GM19395 (cell line): ENCODE results near the gene PPP1R14B.

ENCODE experiments used
- ATAC-seq: cut with Tn5 transposase; IDR thresholded peaks from one replicate; pipeline ENCODE4 v1.9.1; 2021; ENCODE audit warnings: mild to moderate bottlenecking, moderate library complexity; ENCODE audit not compliant: unreplicated experiment

The PPP1R14B gene, protein sequence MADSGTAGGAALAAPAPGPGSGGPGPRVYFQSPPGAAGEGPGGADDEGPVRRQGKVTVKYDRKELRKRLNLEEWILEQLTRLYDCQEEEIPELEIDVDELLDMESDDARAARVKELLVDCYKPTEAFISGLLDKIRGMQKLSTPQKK

DNA sequence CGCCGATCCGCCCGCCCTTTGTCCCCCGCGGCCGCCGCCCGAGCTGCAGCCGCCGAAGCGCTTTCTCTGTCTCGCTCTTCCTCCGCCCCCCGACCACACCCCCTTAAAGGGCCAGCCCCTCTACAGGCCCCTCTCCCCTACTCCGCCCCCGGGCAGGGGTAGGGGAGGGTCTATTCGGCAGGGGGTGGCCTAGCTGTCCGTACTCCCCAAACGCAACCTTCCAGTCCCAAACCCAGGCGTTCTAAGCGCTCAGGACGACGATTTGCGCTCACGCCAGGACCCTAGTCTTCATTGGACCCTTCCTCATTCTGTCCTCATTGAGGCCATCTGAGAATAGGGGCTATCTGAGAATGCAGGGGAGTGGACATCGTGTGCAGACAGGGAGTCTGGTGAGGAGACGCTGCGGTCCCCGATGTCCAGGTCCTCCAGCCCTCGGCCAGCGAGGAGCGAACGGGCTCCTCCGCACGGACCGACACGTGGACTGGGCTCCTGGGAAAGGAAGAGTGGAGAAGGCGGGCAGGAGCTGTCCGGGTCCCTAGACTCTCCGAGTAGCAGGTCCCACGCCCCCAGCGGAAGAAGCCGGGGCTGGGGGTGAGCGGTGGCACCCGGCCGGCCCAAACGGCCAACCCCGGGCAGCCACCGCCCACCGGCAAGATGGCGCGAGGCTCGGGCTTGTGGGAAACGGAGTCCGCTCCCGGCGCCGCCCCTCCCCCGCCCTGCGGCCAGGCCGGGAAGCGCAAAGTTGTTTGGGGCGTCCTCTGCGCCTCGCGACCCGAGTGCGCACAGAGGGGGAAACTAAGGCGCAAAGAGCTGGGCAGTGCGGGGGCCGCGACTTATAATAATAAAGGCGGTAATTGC is at the start of gene PPP1R14B:
PPP1R14B (minus strand) TSS at position 73 of the 858 bp plus-strand sequence. CDS start 270 bp downstream, outside the sequence.
- ATAC-seq, result peak; percentile 46

DNA sequence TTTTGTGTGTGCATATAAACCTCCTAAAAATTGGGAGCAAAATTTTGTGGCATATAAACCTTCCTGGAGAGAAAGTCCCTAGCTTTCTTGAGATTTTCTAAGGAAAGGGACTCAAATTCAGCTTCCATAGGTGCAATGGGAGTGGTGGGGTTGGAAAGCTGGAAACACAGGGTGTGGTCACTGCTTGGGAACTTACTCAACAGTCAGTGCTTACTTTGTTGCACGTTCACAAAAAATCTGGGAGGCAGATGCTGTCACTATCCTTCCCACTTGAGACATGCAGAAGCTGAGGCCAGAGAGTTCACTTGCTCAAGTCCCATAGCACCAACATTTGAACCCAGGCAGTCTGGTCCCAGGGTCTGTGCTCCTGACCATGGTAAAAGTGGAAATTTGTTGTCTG is 49.5 kb upstream of the PPP1R14B start:
- no peak for ATAC-seq

DNA sequence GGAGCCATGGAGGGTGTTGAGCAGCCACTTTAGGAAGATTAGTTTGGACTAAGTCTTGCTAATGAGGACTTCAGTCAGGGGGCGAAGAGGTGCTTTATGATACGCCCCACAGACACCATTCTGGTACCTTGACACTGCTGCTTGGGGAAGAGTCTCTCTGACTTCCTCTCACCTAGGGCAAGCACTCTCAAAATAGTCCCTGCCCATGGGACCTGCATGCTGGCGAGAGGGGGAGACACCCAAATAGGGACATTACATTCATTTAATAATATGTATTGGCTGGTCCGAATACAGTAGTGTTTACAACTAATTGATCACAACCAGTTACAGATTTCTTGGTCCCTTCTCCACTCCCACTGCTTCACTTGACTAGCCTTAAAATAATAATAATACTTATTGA is 49.0 kb upstream of the PPP1R14B start:
- no peak for ATAC-seq

DNA sequence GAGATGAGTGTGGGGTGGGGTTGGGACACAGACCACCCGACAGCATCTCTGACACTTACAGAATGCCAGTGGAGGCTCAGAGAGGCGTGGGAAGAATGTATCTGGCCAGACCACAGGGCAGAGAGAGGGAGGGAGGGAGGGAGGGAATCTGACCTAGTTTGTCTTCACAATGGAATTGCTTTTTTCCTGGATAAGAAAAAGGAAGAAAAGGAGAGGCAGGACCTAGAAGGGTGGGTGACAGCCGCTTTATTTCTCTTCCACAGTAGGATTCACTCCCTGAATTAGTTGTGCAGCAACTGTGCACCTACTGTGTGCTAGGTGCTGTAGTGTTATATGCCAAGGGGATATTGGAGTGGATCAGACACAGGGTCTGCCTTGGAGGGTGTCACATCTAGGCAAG is 48.0 kb upstream of the PPP1R14B start:
- no peak for ATAC-seq

DNA sequence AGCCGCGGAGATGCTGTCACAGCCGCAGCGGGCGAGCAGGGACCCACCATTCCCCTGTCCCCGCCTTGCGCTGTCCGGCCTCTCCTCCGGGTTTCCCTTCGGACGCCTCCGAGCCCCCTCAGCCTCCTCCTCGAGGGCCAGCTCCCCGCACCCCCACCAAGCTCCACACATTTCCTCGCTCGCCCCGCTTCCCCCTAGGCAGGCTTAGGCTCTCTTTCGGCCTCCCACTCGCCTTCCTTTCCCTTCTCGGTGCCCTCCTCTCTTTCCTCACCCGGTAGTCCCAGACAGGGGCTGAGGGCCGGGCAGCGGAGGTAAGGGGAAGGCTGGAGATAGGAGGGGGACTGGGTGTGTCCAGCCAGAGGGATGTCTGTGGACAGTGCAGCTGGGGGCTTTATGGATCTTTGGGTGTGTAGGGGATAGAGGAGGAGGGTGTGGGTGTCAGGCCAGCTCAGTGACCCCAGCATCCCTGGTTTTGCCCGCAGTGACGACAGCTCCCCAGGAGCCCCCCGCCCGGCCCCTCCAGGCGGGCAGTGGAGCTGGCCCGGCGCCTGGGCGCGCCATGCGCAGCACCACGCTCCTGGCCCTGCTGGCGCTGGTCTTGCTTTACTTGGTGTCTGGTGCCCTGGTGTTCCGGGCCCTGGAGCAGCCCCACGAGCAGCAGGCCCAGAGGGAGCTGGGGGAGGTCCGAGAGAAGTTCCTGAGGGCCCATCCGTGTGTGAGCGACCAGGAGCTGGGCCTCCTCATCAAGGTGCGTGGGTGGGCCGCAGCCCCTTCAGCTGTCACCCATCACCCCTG is 45.9 kb upstream of the PPP1R14B start:
- no peak for ATAC-seq

DNA sequence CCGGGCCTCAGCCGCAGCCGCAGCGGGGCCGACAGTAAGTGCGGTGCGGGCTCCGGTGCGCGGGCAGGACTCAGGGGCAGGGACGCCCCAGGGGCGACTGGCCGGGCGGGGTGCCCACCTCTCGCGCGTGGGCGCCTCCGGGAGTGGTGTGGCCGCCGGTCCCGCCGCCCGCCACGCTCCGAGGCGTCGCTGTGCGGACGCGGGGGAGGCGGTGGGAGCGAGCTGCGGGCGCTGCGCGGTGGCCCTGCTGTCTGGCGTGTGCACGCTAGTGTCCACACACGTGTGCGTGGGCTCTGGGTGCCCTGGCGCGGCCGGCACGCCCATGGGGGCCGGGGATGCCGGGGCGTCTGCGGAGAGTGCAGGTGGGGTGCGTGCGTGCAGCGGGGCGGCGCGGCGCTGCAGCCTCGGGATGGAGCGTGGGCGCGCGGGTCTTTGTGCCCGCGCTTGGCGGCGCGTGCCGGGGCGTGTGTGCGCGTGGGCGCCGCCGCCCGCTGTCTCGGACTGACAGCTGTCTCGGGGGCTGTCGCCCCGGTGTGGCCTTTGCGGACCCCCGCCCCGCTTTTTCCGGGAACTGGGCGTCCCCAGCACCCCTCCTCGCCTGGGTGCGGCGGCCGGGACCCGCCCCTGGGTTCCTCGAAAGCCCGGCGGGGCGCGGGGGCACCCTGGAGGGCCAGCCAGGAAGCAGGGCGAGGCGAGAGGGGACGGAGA is 45.2 kb upstream of the PPP1R14B start:
- ATAC-seq, result no peak

DNA sequence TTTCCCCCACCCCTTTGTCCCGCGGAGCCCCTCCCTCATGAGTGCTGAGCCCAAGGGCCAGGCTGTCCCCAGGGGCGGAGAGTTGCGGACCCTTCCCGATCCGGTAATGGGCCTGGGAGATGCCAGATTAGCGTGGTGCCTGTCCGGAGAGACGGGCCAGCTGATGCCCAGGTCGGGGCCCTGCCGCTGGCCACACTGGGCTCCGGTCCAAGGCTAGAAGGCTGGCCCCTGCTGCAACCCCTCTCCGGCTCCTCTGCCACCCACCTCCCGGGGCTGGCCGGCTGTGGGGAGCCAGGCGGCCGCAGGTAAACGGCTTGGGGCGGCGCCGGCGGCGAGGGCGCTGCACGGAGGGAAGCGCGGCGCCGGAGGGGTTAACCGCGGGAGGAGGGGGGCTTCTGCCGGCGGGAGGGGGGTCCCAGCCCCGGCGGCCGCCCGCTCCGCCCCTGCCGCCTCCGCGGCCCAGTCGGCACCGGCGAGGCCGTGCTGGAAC is 44.6 kb upstream of the PPP1R14B start, which contains the start of gene KCNK4:
KCNK4 (plus strand) TSS at position 41 of the 490 bp plus-strand sequence. CDS start 1,717 bp downstream, outside the sequence.
- no peak for ATAC-seq

DNA sequence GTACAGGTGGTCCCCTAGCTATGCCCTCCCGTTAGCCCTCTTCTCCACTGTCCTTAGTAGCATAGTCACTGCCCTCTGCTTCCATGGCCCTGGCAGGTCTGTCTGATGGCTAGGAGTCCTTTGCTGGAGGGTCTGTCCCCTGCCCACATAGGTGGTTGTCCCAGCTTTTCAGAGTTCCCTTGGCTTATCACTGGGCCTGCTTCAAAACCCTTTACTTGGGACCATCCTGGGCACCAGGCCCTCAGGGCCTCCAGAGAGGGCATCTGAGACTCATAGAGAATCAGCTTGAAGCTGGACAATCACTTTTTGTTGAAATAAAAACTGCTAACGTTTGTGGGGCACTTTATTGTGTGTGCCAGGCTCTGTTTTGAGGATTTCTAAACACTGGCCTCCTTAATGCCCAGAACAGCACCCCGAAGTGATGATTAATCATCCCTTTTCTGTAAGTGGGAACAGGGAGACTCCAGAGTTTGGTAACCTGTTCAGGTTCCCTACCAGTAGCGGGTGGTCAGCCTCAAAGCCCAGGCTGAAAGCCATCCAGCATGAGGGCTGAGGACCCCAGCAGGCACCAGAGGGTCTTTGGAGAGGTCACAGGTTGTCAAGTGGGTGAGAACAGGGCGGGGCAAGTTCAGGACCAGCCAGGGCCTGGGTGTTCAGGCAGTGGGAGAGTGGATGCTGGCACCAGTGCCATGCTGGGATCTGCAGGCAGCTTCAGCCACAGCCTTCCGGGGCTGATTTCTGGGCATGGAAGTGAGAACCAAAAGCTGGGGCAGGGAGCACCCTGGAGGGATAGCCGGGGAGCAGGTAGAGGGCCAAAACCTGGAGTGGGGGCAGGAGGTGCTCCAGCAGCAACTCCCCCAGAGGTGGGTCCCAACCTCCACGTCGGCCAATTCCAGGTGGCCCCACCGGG is 43.9 kb upstream of the PPP1R14B start:
- no peak for ATAC-seq

DNA sequence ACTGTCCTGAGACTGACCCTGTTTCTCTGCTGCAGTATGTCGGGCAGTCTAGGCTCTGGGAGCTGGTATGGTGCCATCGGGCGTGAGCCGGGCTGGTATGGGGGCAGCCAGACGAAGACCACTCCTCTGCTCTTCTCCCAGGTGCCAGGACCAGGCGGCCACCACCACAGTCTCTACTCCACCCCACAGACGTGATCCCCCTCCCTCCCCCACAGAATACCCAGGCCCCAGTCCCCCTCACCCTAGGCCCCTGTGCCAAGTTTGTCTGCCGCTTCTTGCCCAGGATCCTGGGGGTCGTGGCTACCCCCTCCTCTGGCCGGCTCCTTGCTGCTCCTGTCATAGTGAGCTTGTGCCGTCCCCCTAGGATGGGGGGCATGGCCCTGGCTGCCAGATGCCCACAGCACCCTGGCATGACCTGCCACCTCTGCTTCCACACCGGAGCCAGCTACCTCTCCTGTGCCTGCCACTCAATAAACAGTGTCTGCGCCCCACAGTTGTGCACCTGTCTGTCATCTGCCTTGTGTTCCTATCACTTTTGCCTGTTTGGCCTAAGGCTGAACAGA is 42.3 kb upstream of the PPP1R14B start:
- no peak for ATAC-seq

DNA sequence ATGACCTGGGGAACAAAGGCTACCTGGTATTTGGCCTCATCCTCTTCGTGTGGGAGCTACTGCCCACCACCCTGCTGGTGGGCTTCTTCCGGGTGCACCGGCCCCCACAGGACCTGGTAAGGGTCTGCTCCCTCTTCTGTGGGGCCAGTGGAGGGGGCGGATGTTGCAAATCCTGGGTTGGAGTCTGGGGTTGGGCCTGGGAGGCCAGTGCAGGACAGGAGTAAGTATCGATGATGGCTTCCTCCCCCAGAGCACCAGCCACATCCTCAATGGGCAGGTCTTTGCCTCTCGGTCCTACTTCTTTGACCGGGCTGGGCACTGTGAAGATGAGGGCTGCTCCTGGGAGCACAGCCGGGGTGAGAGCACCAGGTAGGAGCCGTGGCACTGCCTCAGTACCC is 41.6 kb upstream of the PPP1R14B start:
- no peak for ATAC-seq

DNA sequence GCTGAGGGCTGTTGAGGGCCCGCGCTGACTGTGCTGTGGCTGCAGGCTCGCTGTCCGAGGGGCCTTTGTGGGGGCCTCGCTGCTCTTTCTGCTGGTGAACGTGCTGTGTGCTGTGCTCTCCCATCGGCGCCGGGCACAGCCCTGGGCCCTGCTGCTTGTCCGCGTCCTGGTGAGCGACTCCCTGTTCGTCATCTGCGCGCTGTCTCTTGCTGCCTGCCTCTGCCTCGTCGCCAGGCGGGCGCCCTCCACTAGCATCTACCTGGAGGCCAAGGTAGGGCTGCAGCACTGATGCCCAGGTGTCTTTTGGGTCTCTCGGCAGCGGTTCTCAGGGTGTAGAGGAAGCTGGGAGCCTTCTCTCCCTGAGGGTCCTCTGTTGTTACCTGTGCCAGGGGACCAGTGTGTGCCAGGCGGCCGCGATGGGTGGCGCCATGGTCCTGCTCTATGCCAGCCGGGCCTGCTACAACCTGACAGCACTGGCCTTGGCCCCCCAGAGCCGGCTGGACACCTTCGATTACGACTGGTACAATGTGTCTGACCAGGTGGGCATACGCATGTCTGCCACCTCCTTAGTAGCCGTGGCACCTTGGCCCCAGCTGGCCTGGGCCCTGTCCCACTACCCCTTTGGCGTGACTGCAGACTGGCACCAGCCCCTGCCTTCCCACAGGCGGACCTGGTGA is 41.1 kb upstream of the PPP1R14B start:
- no peak for ATAC-seq

DNA sequence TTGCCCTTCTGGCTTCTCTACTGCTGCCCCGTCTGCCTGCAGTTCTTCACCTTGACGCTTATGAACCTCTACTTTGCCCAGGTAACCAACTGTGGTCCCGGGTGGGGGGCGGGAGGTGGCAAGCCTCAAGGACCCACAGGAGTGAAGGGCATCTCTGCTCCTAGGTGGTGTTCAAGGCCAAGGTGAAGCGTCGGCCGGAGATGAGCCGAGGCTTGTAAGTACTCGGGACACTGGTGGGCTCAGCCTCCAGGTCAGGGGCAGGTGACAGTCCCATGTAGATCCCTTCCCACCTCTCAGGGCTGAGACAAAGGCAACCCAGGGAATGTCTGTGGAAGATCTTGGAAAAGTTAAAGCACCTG is 40.0 kb upstream of the PPP1R14B start:
- no peak for ATAC-seq

DNA sequence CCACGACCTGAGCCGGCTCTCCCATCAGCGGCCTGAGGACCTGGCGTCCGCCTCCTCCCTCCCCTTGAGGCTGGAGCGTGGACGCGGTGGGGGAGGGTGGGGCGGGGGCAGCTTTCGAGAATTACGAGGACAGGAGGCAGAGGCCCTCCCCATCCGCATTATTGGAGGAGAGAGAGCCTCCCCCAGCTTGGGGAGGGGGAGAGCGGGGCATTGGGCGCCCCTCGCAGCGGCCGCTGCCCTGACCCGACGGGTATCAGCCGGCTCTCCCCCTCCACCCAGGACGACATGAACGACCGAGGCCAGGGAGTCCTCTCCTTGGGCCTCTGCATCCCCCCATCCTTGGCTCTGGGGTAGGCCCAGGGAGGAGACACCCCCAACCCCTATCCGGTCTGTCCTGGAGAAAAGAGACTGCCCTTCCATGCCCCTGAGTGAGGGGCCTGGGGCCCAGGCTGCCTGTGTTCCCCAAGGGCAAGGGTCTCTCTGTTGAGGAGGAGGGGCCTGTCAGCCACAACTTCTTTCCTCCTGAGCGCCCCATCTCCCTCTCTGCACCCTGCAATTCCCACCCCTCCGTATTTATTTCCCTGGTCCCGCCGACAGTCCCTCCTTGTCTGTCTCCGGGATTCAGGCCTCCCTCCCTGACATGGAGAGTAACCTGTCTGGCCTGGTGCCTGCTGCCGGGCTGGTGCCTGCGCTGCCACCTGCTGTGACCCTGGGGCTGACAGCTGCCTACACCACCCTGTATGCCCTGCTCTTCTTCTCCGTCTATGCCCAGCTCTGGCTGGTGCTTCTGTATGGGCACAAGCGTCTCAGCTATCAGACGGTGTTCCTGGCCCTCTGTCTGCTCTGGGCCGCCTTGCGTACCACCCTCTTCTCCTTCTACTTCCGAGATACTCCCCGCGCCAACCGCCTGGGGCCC is 39.4 kb upstream of the PPP1R14B start:
- no peak for ATAC-seq

DNA sequence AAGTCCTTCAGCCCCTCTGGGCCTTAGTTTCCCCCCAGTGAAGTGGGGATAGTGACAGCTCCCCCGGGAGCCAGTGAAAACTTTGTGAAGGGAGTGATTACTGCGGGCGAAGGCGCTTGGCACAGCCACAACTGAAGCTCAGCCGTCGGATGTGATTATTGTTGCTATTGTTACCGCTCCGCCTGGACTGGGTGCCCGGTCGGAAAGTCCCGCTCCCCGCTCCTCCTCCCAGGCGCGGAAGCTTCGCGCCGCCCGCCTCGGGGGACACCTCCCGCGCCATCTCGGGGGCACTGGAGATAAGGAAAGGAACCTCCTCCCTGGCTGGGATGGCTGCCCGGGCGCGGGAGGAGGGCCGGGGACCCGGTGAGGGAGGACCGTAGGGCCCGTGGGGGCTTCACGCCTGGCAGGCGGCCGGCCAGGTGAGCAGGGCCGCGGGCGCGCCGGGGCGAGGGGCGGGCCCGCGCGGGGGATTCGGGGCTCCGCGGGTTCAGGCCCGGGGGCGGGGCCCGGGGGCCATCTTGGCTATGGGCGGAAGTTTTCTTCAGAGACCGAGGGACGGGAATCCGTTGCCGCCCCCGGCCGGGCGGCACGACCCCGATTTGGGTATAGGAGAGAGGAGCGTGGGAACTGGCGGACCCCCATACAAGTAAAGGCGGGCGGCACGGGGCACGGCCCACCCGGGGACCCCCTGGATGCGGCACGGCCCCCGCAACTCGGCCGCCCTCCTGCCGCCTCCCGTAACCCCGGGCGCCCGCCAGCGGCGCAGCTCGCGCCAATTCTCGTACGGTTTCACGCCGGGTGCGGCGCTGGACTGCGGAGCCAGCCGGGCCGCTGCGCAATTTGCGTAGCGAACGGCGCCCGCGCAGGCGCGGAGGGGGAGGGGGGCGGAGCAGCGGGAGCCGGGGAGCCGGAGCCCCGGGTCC is 38.5 kb upstream of the PPP1R14B start, which contains the start of gene GPR137:
GPR137 (plus strand) TSS at position 887 of the 923 bp plus-strand sequence. CDS start 677 bp downstream, outside the sequence.
- peak; percentile 58 for ATAC-seq

DNA sequence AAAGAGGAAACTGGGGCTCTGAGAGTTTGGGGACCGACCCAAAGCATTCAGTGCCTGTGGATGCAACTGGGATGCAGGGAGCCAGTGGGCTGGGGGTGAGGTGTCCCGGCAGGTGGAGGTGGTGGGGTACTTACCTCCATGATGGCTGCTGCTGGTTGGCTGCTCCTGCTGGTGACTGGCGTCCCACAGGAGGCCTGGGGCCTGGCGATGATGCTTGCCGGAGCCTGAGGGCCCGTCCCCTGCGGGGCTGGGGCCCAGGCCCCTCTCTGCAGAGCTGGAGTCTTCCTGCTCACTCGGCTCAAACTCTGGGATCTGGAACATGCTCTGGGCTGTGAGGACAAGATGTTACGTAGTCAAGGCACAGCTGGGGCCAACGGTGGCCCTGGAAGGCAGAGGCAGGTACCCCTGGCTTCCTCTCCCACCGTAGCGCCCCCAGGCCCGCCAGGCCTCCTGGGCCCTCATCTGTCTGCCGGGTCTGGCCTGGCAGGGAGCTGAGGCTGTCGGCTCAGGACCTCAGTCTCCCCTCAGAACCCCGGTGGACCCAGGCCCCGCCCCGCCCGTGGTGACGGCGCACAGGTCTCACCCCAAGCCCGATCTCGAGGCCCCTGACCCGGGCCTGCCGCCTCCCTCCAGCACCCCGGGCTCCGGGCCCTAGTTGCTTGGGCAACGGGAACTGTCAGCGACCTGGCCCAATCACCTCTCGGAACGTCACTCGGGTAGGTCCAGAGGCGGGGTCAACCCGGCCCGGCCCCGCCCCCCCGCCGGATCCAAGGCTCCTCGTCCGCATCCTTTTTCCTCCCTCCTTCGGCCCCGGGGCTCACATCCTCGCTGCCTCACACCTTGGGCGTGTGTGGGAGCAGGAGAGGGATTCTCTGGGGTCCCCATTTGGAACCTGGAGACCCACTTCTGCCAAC is 37.6 kb upstream of the PPP1R14B start, which contains the start of gene BAD:
BAD (minus strand) TSS at position 618 of the 914 bp plus-strand sequence; CDS start at position 321, 297 bp downstream.
- peak; percentile 74 for ATAC-seq
